Fibroblast of the aortic adventitia (primary cell): ENCODE data around the gene TRIM28. TPM values are rescaled to one million over a fixed set of nuclear protein-coding genes. Genes with fewer than 3 reads are reported as not detected.
A peak's percentile ranks its signal among the peaks of the same experiment; 100 is the strongest.

ENCODE experiments used
- DNase-seq: peaks from one replicate; pipeline ENCODE4 v3.0.0-alpha.2; 2010; ENCODE audit warnings: low read depth
- H3K4me3 ChIP-seq: 2 replicates; pipeline ENCODE4 v1.5.1; 2011; ENCODE audit warnings: low read depth, mild to moderate bottlenecking, control low read depth, low read length, moderate library complexity
- total RNA-seq: library from RNA; depleted of rRNA; stranded (reverse); fragments of >200 nt; gene quantifications from 2 replicates; pipeline ENCODE4 v1.2.3, GENCODE V29; 2012; ENCODE audit warnings: low replicate concordance
- TF ChIP-seq, protein P1 (sequence below): IDR thresholded peaks from 2 replicates; pipeline ENCODE4 v1.5.1; 2011; ENCODE audit warnings: mild to moderate bottlenecking, low read length, control low read depth, inconsistent platforms; ENCODE audit not compliant: insufficient read depth

Gene TRIM28
- total RNA-seq, 1 donor = 233 TPM

DNA sequence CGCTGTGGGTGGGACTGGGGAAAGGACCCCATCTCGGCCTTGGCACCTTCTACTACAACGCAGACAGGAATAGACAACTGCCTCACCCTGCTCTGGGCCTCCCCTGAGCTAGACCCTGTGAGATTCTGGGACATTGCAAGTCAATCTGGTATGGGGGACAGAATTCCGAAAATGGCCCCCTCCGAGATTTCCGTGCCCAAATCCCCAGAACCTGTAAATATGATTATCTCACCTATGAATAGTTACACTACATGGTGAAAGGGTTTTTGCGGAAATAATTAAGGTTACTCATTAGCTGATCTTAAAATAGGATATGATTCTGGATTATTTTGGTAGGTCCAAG is 23.6 kb upstream of the TRIM28 start:
- TF ChIP-seq, protein P1, sequence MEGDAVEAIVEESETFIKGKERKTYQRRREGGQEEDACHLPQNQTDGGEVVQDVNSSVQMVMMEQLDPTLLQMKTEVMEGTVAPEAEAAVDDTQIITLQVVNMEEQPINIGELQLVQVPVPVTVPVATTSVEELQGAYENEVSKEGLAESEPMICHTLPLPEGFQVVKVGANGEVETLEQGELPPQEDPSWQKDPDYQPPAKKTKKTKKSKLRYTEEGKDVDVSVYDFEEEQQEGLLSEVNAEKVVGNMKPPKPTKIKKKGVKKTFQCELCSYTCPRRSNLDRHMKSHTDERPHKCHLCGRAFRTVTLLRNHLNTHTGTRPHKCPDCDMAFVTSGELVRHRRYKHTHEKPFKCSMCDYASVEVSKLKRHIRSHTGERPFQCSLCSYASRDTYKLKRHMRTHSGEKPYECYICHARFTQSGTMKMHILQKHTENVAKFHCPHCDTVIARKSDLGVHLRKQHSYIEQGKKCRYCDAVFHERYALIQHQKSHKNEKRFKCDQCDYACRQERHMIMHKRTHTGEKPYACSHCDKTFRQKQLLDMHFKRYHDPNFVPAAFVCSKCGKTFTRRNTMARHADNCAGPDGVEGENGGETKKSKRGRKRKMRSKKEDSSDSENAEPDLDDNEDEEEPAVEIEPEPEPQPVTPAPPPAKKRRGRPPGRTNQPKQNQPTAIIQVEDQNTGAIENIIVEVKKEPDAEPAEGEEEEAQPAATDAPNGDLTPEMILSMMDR = no peak
- no peak for DNase-seq

DNA sequence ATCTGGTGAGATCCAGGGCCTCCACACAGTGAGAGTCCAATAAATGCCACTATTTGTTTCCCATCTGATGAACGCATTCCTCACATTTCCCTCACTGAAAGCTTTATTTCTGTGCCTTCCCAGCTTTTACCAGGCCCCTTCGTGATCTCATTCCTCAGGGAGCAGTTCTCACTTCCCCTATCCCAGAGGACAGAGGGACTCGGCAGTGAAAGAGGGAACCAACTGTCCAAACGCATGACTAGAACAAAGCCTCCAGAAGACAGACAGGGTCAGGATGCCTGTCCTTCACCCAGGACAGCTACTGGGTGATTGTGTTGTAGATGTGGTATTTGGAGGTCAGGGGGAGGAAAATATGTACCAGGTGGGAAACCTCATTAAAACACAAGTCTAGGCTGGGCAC is 22.2 kb upstream of the TRIM28 start:
- TF ChIP-seq, protein P1 = no peak
- DNase-seq = no peak
- H3K4me3 ChIP-seq = no peak overlapping the region

More for the DNA sequence above, 23.6 kb upstream of the TRIM28 start:
- peak overlapping the region; percentile 91 for H3K4me3 ChIP-seq

DNA sequence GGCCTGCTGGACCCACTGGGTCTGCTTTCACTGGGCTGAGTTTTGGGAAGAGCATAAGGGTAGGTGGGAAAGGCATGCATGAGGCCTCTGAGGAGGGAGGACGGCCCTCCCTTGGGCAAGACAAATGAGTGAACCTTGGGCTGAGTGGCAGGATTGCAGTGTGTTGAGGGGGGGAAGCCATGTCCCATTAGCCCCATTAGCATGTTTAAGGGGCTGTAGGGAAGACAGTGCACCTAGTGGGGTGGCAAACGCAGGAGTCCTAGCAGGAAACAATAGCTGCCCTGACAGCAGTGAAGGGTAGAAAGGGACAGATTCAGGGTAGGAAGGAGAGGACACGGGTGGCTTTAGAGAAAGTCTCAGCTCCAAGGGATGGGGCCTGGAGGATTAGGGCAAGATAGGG is 21.2 kb upstream of the TRIM28 start:
- TF ChIP-seq, protein P1 = no peak
- no peak for DNase-seq
- no peak overlapping the region for H3K4me3 ChIP-seq

DNA sequence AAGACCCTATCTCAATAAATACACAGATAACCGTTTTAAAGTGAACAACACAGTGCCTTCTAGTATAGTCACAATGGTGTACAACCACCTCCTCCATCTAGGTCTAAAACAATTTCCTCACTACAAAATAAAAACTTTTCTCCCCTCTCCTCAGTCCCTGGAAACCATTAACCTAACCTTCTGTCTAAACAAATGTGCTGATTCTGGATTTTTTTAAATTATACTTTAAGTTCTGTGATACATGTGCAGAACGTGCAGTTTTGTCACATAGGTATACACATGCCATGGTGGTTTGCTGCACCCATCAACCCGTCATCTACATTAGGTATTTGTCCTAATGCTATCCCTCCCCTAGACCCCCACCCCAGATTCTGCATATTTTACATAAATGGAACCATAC is 14.5 kb upstream of the TRIM28 start:
- H3K4me3 ChIP-seq = no peak overlapping the region
- TF ChIP-seq, protein P1 = no peak
- no peak for DNase-seq

DNA sequence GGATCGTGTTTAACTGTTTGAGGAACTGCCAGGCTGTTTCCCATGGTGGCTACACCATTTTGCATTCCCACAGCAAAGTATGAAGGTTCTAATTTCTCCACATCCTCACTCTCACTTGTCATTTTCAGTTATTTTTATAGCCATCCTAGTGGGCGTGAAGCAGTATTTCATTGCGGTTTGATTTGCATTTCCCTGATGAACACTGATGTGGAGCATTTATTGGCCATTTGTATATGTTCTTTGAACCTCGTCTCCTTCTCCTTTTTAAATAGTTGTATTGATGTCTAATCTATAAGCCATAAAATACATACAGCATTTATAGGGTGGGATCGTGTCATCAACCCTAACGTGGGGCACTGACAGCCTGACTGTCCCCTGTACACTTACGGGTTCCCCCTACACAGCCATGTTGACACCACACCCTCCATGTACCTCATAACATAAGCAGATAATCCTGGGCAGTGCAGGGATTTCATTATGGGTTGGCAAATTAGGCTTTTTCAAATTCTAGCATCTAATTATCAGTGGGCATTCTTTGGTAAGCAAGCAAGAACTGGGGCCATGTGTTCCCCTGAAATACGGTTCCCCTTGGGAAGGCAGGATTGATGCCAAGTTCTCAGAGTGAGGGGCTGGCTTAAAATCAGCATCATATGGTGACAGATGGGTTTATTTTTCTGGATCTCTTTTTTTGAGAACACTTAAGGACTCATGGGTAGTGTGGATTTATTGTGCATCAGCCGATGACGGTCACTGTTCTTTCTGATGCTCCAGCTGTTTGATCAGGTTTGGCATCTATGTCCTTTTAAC is 12.6 kb upstream of the TRIM28 start:
- TF ChIP-seq, protein P1 = no peak
- DNase-seq = no peak

DNA sequence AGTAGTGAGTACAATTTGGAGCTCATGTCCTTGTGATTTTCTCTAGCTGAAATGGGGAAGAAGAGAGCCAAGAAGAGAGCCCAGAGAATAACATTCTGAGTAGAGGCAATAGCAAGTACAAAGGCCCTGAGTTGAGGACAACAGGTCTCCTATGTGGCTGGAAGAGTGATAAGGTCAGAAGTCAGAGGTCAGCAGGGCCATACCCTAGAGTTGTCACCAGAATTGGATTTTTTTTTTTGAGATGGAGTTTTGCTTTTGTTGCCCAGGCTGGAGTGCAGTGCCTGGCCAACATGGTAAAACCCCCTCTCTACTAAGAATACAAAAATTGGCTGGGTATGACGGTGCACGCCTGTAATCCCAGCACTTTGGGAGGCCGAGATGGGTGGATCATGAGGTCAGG is 8.0 kb upstream of the TRIM28 start:
- no peak overlapping the region for H3K4me3 ChIP-seq
- DNase-seq = no peak
- TF ChIP-seq, protein P1 = no peak

More for the DNA sequence above, 12.6 kb upstream of the TRIM28 start:
- H3K4me3 ChIP-seq = no peak overlapping the region
